Measurements from ENCODE around the gene MVB12B.
A peak's percentile ranks its signal among the peaks of the same experiment; 100 is the strongest.

MVB12B gene

GRCh38 chr9:126388964-126389708 lies 62.5 kb downstream of the MVB12B start:
- no peak for DNase-seq

- no peak for DNase-seq
These were observed 63.4 kb downstream of the MVB12B start for GRCh38 chr9:126389992-126390391.

- no peak for DNase-seq
These were observed 64.3 kb downstream of the MVB12B start for GRCh38 chr9:126390923-126391322.

GRCh38 chr9:126391713-126392661 lies 65.4 kb downstream of the MVB12B start:
- DNase-seq = no peak

GRCh38 chr9:126392662-126393371 lies 66.2 kb downstream of the MVB12B start:
- no peak for DNase-seq

GRCh38 chr9:126393876-126394275 lies 67.2 kb downstream of the MVB12B start:
- DNase-seq = no peak

GRCh38 chr9:126394802-126395201 lies 68.2 kb downstream of the MVB12B start:
- no peak for DNase-seq

GRCh38 chr9:126395439-126396212 lies 69.0 kb downstream of the MVB12B start:
- DNase-seq = no peak

GRCh38 chr9:126397056-126397455 lies 70.4 kb downstream of the MVB12B start:
- DNase-seq = peak; percentile 83

- DNase-seq = peak; percentile 89
These were observed 71.9 kb downstream of the MVB12B start for GRCh38 chr9:126398403-126399058.

- DNase-seq = no peak
These were observed 72.6 kb downstream of the MVB12B start for GRCh38 chr9:126399251-126399650.

GRCh38 chr9:126399789-126400188 lies 73.2 kb downstream of the MVB12B start:
- DNase-seq = no peak

- DNase-seq = no peak
These were observed 73.9 kb downstream of the MVB12B start for GRCh38 chr9:126400571-126400970.

- DNase-seq = no peak
These were observed 74.5 kb downstream of the MVB12B start for GRCh38 chr9:126401107-126401506.

GRCh38 chr9:126401581-126401980 lies 75.0 kb downstream of the MVB12B start:
- DNase-seq = no peak

GRCh38 chr9:126403397-126403796 lies 76.8 kb downstream of the MVB12B start:
- no peak for DNase-seq

GRCh38 chr9:126404459-126404858 lies 77.8 kb downstream of the MVB12B start:
- no peak for DNase-seq

GRCh38 chr9:126406075-126406667 lies 79.5 kb downstream of the MVB12B start:
- DNase-seq = no peak

- no peak for DNase-seq
These were observed 80.7 kb downstream of the MVB12B start for GRCh38 chr9:126407114-126407870.

- DNase-seq = no peak
These were observed 81.4 kb downstream of the MVB12B start for GRCh38 chr9:126408004-126408403.

GRCh38 chr9:126410229-126410628 lies 83.6 kb downstream of the MVB12B start:
- DNase-seq = no peak

Data from activated effector memory CD4-positive, alpha-beta T cell treated with anti-CD3 and anti-CD28 coated beads, Interleukin-2, amount 50 U/mL, for 16 hours (primary cell).